Heart right ventricle (tissue), 16 donors: Measurements from ENCODE around the gene POPDC2. TPM values are rescaled to one million over a fixed set of nuclear protein-coding genes. Genes with fewer than 3 reads are reported as not detected.
A peak's percentile ranks its signal among the peaks of the same experiment; 100 is the strongest.

Experiments
- ATAC-seq, 8 donors: fragments of 200-7000 bp; cut with Tn5 transposase; one replicate each; pipeline ENCODE4 v1.9.1; 2020; ENCODE audit warnings: mild to moderate bottlenecking in 8 of 8, moderate library complexity in 8 of 8, moderate number of reproducible peaks in 1 of 8
- DNase-seq, 2 donors: peaks; one replicate each; pipeline ENCODE4 v3.0.0-alpha.2; 2020
- H3K27ac ChIP-seq, 10 donors: fragments of 200-600 bp; sonication (generic) in 2 of 10; one replicate each; pipeline versions ENCODE4 v1.5.0 to v1.8.0; 2020 to 2022; ENCODE audit warnings: mild to moderate bottlenecking in 3 of 10
- H3K27me3 ChIP-seq, 7 donors: fragments of 200-600 bp; one replicate each; pipeline ENCODE4 v1.8.0; 2021 to 2022; ENCODE audit warnings: mild to moderate bottlenecking in 2 of 7
- H3K36me3 ChIP-seq, 9 donors: fragments of 200-600 bp; sonication (generic) in 1 of 9; one replicate each; pipeline versions ENCODE4 v1.5.0 to v1.8.0; 2020 to 2022; ENCODE audit warnings: mild to moderate bottlenecking in 2 of 9
- H3K4me1 ChIP-seq, 9 donors: fragments of 200-600 bp; sonication (generic) in 1 of 9; one replicate each; pipeline versions ENCODE4 v1.5.0 to v1.8.0; 2020 to 2022; ENCODE audit warnings: mild to moderate bottlenecking in 4 of 9
- H3K4me3 ChIP-seq, 10 donors: fragments of 200-600 bp; sonication (generic) in 2 of 10; one replicate each; pipeline versions ENCODE4 v1.5.0 to v1.8.0; 2020 to 2022; ENCODE audit warnings: mild to moderate bottlenecking in 7 of 10, moderate library complexity in 2 of 10
- H3K9me3 ChIP-seq, 11 donors: fragments of 200-600 bp in 10 of 11; sonication (generic) in 2 of 11; one replicate each; pipeline versions ENCODE4 v1.5.0 to v1.8.0; 2013 to 2022; ENCODE audit warnings: mild to moderate bottlenecking in 2 of 11, control low read depth in 1 of 11, moderate library complexity in 1 of 11
- WGBS, 2 donors: extraction: QIAGEN DNeasy Blood & Tissue Kit; methylation state at CpG; one replicate each; pipeline ENCODE4 v1.1.7; 2013; ENCODE audit warnings: inconsistent platforms in 1 of 2; 5-methylcytosine and 5-hydroxymethylcytosine counted together
- intact Hi-C, 10 donors: fragments of 100-400 bp; cut with DNase I; formaldehyde crosslinking; loops; one replicate each; pipeline versions ENCODE4 v1.11.1 to v1.14.2; 2022
- polyA plus RNA-seq, 2 donors: library from polyadenylated mRNA; stranded (reverse); fragments of 200-250 nt; gene quantifications; one replicate each; pipeline ENCODE4 v1.2.3, GENCODE V29; 2013
- total RNA-seq, 10 donors: library from RNA; stranded (reverse); fragmentation: NEBNext Ultra II Directional in 3 of 10; extraction: Animal tissue kit (Norgen Biotek cat#: 25700) in 3 of 10; gene quantifications; one replicate each; pipeline versions ENCODE4 v1.2.1 to v1.2.4, GENCODE V29; 2021 to 2023
- TF ChIP-seq, protein P1 (sequence below), 9 donors: fragments of 200-600 bp; sonication (generic) in 2 of 9; IDR thresholded peaks; one replicate each; pipeline versions ENCODE4 v1.5.0 to v1.8.0; 2021 to 2022; ENCODE audit warnings: antibody characterized with exemption in 9 of 9, mild to moderate bottlenecking in 5 of 9, moderate library complexity in 1 of 9
- donor health status: Arrhythmogenic right ventricular cardiomyopathy.
- donor health status: ischemic (EF 13 %, LVEDD 7.1; RV severe dilation, severe dysfunction).
- donor health status: healthy with polysubstance abuse.
- donor health status: DM: no; HTN: yes; CAD: no.
- donor health status: DM: no; HTN: no; CAD: no.
- donor health status: ischemic (EF 25% LVEDD 6.9; RV normal size, moderate dysfunction).
- donor health status: ischemic (EF 25% LVEDD 5.7; RV mildly dilated, moderate dysfunction).
- donor health status: healthy.
- donor health status: DM: yes; HTN: yes; CAD: no.
- donor health status: Ischemic cardiomyopathy.
- donor health status: ischemic (EF 35%, LVEDD 5.7; RV mildly dilated, moderate dysfunction).
- donor health status: nonischemic (EF 11% LVEDD 7.7; RV severe dilation, severe dysfunction).
- donor health status: DM: yes; HTN: yes; CAD: no.
- donor health status: PGD.
- donor health status: ischemic (EF 29% LVEDD 5.4; RV normal size, mild dysfunction).
- donor health status: nonischemic (EF 23%, LVEDD 6.1; RV moderate dilation, normal function).

POPDC2 gene
- total and polyA plus RNA-seq, 12 donors = 351 to 928 (median 732) TPM

DNA sequence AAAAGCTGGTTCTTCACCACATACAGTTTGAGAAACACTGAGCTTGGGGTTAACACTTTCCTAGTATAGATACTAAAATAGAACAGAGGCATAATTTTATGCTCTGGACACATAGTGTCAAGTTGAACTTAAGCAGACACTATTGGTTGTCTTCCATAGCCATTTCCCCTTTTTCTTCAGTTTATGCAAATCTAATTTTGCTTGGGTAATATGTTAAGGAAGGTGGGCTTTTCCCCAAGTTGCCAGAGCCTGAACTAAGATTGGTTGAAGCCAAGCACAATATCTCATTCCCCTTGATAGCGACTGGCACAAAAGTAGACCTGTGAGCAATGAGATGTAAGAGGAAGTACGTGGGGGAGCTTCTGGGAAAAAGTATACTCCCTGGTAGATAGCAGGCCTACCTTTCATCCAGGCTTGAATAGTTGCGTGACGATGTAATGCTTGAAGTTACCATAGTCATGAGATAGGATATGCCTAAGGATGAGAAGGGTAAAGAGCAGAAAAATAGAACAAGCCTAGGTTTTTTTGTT lies 4.5 kb upstream of the POPDC2 start:
- peak in 5 of 8 donors; percentile 13 to 62 (median 27) for ATAC-seq
- no peak overlapping the region for H3K4me3 ChIP-seq

DNA sequence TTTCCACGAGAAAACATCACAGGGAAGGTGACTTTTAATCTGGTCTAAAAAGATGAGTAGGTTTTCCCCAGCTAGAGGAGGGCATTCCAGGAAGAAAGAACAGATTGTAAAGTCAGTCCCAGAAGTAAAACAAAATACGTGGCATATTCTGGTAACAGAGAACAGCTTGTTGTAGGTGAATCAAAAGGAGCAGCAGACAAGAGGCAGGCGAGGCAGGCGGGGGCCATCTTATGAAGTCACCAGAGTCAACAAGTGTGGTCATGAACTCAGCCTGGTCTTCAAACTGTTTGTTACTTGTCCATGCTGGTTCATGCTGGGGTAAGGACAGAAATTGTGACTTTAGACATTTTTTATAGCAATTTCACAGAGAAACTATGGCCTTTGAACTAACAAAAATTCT lies 4.0 kb upstream of the POPDC2 start:
- no peak for DNase-seq
- Histone ChIP-seq H3K9me3 (no peaks in the 10 kb centered on the region), H3K27ac (peak overlapping the region; percentile 59 to 98 (median 92)), H3K4me1 (peaks cover 4 to 60% (median 33%) of the 10 kb centered on the region in 9 donors), H3K27me3 (no peaks in the 10 kb centered on the region), H3K36me3 (peaks cover 0 to 29% (median 0%) of the 10 kb centered on the region in 9 donors), H3K4me3 (no peak overlapping the region)
- 63 to 71% methylated on average over 4 of the region's 4 CpGs for WGBS, 2 donors
- intact Hi-C loops = no loop called here
- no peak for ATAC-seq
- TF ChIP-seq, protein P1, sequence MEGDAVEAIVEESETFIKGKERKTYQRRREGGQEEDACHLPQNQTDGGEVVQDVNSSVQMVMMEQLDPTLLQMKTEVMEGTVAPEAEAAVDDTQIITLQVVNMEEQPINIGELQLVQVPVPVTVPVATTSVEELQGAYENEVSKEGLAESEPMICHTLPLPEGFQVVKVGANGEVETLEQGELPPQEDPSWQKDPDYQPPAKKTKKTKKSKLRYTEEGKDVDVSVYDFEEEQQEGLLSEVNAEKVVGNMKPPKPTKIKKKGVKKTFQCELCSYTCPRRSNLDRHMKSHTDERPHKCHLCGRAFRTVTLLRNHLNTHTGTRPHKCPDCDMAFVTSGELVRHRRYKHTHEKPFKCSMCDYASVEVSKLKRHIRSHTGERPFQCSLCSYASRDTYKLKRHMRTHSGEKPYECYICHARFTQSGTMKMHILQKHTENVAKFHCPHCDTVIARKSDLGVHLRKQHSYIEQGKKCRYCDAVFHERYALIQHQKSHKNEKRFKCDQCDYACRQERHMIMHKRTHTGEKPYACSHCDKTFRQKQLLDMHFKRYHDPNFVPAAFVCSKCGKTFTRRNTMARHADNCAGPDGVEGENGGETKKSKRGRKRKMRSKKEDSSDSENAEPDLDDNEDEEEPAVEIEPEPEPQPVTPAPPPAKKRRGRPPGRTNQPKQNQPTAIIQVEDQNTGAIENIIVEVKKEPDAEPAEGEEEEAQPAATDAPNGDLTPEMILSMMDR (IDR thresholded peaks at IDR 0.05) = no peak

More for the DNA sequence above, 4.5 kb upstream of the POPDC2 start:
- TF ChIP-seq, protein P1 (IDR thresholded peaks at IDR 0.05) = no peak
- Histone ChIP-seq H3K27ac (peak overlapping the region; percentile 72 to 98 (median 92)), H3K9me3 (no peaks in the 10 kb centered on the region), H3K27me3 (no peaks in the 10 kb centered on the region), H3K4me1 (peaks cover 4 to 62% (median 38%) of the 10 kb centered on the region in 9 donors), H3K36me3 (peaks cover 0 to 35% (median 0%) of the 10 kb centered on the region in 9 donors)
- intact Hi-C loops = no loop called here
- no peak for DNase-seq
- WGBS, 2 donors = 39 to 49% methylated on average over 4 of the region's 4 CpGs

DNA sequence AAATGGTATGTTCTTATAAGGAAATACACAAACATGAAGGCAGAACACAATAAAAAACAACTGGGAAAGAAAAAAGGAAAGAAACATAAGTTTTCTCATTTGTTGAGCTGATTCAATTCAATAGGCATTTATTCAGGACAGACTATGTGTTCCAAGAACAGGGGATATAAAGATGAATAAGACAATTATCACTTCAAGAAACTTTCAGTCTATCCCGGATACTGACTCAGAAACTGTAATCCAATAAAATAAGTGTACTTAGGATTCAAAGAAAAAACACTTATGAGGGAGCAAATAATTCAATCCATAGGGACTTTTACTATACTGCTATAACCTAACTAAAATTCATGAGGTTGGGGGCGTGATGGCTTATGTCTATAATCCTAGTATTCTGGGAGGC lies 3.5 kb upstream of the POPDC2 start:
- H3K9me3 ChIP-seq = no peaks in the 10 kb centered on the region
- ATAC-seq (no peak), DNase-seq (no peak)
- no peaks in the 10 kb centered on the region for H3K27me3 ChIP-seq
- peaks cover 4 to 60% (median 32%) of the 10 kb centered on the region in 9 donors for H3K4me1 ChIP-seq
- 82 to 85% methylated on average over 2 of the region's 2 CpGs for WGBS, 2 donors
- peak overlapping the region in 8 of 10 donors; percentile 90 to 98 (median 94) for H3K27ac ChIP-seq
- intact Hi-C loops = no loop called here
- no peak overlapping the region for H3K4me3 ChIP-seq
- H3K36me3 ChIP-seq = peaks cover 0 to 24% (median 0%) of the 10 kb centered on the region in 9 donors
- TF ChIP-seq, protein P1 (IDR thresholded peaks at IDR 0.05) = no peak

DNA sequence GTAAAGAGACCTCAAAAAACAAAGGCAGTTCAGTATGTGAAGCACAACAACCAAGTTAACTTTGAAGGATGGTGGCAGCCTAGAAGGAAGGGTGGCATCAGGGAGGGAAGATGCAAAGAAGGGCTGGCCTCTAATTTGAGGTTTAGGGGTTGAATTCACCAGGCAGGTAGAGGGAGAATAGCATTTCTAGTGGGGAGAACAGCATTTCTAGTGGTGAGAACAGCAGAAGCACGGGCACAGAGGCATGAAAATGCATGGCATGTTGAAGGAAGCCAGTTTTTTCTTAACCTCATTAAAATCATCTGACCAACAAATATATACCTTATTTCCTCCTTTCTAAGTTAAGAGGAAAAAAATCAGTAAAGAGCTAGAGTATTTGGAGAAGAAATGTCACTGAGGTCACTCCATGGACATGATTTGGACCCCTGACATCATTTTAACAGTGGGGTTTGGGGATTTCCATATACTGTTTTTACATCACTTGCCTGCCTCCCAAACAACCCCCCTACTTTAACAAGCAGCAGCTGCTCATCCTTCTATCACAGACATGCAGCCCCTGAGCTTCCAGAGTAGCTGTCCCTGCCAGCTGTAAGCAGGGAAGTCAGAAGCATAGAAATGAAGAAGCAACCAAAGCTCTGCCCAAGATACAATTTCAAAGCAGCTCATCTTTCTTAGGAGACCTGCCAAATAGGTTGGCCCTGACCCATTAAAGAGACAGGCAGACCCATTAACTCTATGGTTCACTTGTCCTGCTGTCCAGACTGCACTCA lies 2.4 kb upstream of the POPDC2 start:
- H3K36me3 ChIP-seq = peaks cover 0 to 23% (median 0%) of the 10 kb centered on the region in 9 donors
- DNase-seq (no peak), ATAC-seq (no peak)
- intact Hi-C loops = no loop called here
- WGBS, 2 donors = 52 to 66% methylated on average over 1 of the region's 1 CpG
- peaks cover 4 to 67% (median 32%) of the 10 kb centered on the region in 9 donors for H3K4me1 ChIP-seq
- H3K27me3 ChIP-seq = no peaks in the 10 kb centered on the region
- H3K9me3 ChIP-seq = no peaks in the 10 kb centered on the region
- TF ChIP-seq, protein P1 (IDR thresholded peaks at IDR 0.05) = peak in 2 of 9 donors; percentile 6 to 10
- peak overlapping the region in 4 of 10 donors; percentile 8 to 19 (median 17) for H3K4me3 ChIP-seq
- peak overlapping the region; percentile 62 to 98 (median 94) for H3K27ac ChIP-seq
